Omental fat pad (tissue), 4 donors: ENCODE measurements around the gene SSPN. TPM values are rescaled to one million over a fixed set of nuclear protein-coding genes. Genes with fewer than 3 reads are reported as not detected.

Experiments
- ATAC-seq: fragments of 150-250 bp; one replicate; pipeline ENCODE4 v1.9.1; 2016; ENCODE audit warnings: mild to moderate bottlenecking, moderate library complexity; ENCODE audit not compliant: low FRiP score
- DNase-seq: peaks from one replicate; pipeline ENCODE4 v3.0.0-alpha.2; 2019; ENCODE audit warnings: low spot score
- CTCF ChIP-seq, 3 donors: fragments of 450-650 bp; IDR thresholded peaks; one replicate each; pipeline ENCODE4 v1.5.1; 2016 to 2017; ENCODE audit warnings: antibody characterized with exemption in 3 of 3, mild to moderate bottlenecking in 3 of 3, moderate library complexity in 2 of 3
- total RNA-seq, 4 donors: library from RNA; depleted of rRNA; stranded (reverse); fragments of >200 nt; gene quantifications; one replicate each; pipeline ENCODE4 v1.1.0, GENCODE V29; 2016

SSPN gene
- total RNA-seq, 4 donors from 2014 or later: 14.1 to 20.2 (median 16.1) TPM

- DNase-seq: no peak
- ATAC-seq: no peak
- TF ChIP-seq CTCF (IDR thresholded peaks at IDR 0.05): no peak
These were observed 39.0 kb upstream of the SSPN start for GRCh38 chr12:26156201-26156871.

- DNase-seq: no peak
- no peak for ATAC-seq
- TF ChIP-seq CTCF (IDR thresholded peaks at IDR 0.05): no peak
These were observed 38.4 kb upstream of the SSPN start for GRCh38 chr12:26157001-26157400.

GRCh38 chr12:26158078-26158764 lies 37.2 kb upstream of the SSPN start:
- ATAC-seq (no peak), DNase-seq (no peak)
- no peak for TF ChIP-seq CTCF (IDR thresholded peaks at IDR 0.05)

GRCh38 chr12:26162174-26162573 lies 33.2 kb upstream of the SSPN start:
- ATAC-seq (no peak), DNase-seq (no peak)
- TF ChIP-seq CTCF (IDR thresholded peaks at IDR 0.05): no peak

- ATAC-seq (no peak), DNase-seq (no peak)
- TF ChIP-seq CTCF (IDR thresholded peaks at IDR 0.05): no peak
These were observed 32.5 kb upstream of the SSPN start for GRCh38 chr12:26162905-26163304.

- ATAC-seq (no peak), DNase-seq (no peak)
- no peak for TF ChIP-seq CTCF (IDR thresholded peaks at IDR 0.05)
These were observed 31.3 kb upstream of the SSPN start for GRCh38 chr12:26164118-26164517.

GRCh38 chr12:26172013-26172412 lies 23.4 kb upstream of the SSPN start:
- no peak for DNase-seq
- TF ChIP-seq CTCF (IDR thresholded peaks at IDR 0.05): no peak
- no peak for ATAC-seq
